Activated T-helper 1 cell treated with Interleukin-2 at 50 U/mL for 16 hours (primary cell): ENCODE measurements around the gene SAMSN1.
"Not testable (repeated sequence)": the region's sequence is repeated elsewhere in the genome, so short reads cannot be mapped to it uniquely, and the experiment has no call there.

Experiments
- DNase-seq: peaks from one replicate; pipeline ENCODE4 v3.0.0-alpha.2; 2020; ENCODE audit warnings: low read depth

The SAMSN1 gene

DNA sequence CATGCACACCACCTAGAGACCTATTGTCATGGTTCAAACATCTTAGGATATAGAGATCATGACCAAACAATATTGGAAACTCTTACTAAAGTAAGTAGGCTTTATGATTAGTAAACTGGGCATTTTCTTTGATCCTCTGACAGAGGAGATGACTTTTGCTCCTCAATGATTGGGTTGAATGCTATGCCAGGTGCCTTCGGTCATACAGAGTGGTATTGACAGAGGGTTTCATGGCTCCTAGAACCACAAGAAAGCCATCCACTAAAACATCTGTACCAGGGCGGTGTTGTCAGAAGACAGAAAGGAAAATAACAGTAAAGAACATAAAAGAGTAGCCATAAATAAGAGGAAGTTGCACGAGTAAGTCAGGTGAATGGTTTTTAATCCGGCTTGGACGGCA lies 20.8 kb upstream of the SAMSN1 start:
- no peak for DNase-seq

DNA sequence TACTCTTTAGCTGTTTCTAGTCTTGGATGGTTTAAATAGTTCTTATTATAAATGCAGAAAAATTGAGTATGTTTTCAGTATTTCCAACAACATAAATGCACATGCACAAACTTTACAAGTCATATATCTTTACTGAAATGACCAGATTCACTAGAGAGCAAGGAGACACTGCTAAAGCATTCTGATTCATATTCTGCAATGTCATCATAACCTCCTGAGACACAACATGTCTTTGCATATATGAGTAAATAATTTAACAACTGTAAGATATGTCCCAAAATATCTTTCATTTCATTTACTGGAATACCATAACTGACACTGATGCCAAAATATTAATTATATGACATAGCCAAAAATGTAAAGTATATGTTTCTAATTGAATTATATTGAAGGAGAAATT lies 16.8 kb upstream of the SAMSN1 start:
- DNase-seq, result no peak

- DNase-seq, result no peak
Observed at GRCh38 chr21:14560555-14560954, 14.4 kb upstream of the SAMSN1 start.

- DNase-seq, result no peak
Observed at GRCh38 chr21:14560139-14560538, 14.0 kb upstream of the SAMSN1 start.

DNA sequence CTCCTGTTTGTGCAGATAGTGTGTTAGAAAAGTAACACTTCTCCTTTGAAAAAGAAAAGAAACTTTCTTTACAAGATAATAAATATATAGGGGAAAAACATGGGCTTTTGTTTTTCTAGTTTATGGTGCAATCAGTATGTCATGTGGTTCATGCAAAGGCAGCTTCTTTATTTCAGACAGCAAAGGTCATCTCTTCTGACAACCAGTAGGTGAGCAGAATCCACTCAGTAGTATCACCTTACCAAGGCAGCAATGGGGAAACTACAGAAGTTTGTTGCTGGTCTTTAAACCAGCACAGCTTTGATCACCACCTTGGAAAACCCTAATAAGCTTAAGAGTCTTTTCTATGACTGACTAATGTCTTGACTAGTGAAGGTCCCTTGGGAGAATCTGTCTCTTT lies 13.0 kb upstream of the SAMSN1 start:
- DNase-seq, result no peak

DNA sequence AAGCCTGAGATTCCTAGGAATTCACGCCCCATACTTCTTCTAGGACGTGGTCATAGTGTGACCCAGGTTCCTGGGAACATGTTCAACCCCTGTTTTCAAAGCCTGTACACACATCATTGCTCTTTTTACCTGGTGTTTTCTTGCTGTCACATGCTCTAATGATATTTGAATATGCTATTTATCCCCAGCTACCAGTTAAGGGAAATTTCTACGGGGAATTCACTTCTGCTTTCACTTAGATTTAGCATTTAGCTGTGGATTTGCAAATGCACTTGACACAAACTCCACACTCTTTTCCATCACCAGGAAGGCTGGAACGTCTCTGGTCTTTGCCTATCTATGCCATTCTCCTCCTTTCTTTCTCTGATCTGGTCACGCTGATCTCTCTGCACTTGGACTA lies 11.3 kb upstream of the SAMSN1 start:
- no peak for DNase-seq

GRCh38 chr21:14554948-14555347 lies 8.8 kb upstream of the SAMSN1 start:
- DNase-seq, result no peak

DNA sequence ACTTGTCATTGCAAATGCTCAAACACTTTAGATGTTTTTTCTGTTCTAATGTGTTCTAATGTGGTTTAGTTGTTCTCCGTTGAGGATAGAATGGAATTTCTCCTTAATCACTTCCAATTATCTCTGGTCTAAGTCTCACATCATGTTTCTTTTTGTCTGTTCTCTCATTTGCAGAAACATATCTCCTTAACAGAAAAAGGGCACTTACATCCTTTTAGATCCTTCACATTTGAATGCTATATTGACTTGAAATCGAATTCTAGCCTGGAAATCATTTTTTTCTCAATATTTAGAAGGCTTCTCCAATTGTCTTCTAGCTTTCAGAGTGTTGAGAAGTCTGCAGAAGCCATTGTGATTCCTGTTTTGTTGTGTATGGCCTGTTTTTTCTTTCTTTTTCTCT lies 7.3 kb upstream of the SAMSN1 start:
- DNase-seq, result no peak

- DNase-seq, result no peak
Observed at GRCh38 chr21:14551741-14552140, 5.6 kb upstream of the SAMSN1 start.

DNA sequence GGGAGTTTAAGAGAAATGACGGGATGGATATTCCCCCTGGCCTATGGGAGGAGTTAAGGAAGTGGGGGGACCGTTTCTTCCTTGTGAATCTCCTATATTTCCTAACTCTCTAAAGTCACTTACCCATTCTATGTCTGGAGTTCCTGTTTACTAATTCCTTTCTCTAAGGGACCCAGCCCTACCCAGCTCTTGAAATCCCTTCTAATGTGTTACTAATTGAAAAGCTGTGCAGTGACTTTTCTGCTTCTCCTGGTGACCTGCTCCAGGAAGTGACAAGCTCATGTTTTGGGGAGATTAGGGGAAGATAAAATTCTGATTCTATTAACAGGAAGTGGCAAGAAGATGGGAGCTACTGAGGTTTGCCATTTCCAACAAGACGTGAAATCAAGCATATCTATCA lies 4.0 kb upstream of the SAMSN1 start:
- no peak for DNase-seq

GRCh38 chr21:14548779-14549178 lies 2.7 kb upstream of the SAMSN1 start:
- no peak for DNase-seq

DNA sequence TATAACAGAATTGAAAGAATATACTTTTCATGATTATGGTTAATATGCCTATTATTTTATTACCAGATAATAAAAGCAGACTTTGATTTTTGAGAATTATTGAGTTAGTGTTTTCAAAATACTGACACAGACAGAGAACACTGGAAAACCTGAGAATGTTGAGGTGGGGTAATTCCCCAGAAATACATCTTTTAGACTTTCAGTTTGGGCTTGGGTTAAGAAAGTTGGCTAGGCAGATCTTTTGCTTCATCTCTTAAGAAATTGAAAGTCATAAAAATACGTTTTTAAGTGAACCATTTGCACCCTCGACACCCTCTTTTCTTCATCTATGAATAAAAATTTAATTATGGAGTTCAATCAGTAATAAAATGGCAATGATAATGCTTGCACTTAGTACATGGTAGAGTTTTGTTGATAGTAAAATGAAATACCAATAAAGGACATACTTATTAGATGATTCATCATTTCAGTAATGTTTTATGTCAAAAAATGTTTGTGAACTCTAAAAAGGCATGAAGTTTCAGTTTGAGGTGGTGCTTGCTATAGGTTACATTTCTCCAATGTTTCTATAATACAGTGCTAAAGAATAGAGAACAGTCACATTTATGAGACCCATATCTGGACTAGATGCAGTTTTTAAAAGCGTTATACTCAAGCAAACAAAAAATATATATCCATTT lies 1.9 kb upstream of the SAMSN1 start:
- DNase-seq, result no peak

- DNase-seq, result not testable (repeated sequence)
Observed at GRCh38 chr21:14546719-14547118, 604 bp upstream of the SAMSN1 start.

- no peak for DNase-seq
Observed at GRCh38 chr21:14543983-14544382, 2.1 kb downstream of the SAMSN1 start.

DNA sequence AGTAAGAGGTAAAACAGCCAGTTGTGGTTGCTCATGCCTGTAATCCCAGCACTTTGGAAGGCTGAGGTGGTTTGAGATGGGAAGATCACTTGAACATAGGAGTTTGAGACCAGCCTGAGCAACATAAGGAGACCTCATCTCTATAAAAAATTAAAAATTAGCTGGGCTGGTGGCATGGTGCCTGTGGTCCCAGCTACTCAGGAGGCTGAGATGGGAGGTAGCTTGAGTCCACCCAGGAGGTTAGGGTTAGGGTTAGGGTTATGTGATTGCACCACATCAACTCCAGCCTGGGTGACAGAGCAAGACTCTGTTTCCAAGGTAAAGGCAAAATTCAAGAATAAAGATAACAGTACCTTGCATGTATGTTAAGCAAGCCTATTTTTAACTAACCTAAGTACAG lies 3.5 kb downstream of the SAMSN1 start:
- no peak for DNase-seq

- no peak for DNase-seq
Observed at GRCh38 chr21:14541841-14542490, 4.1 kb downstream of the SAMSN1 start.

DNA sequence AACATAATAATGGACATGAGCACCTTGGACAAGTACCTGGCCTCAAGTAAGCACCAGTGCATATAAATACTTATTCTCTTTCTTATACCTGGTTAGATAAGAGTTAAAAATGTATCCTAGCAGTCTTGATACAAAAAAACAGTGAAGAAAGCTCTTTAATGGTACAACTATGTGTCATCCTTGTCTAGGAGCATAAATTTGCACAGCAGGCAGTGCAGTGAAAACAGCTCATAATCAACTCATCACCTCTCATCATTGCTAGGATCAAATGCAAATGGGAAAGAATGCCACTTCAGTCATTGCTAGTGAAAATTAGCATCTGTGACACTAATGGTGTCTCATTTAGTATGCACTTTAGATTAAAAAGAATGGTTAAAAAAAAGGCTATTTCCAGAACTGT lies 7.6 kb downstream of the SAMSN1 start:
- no peak for DNase-seq

DNA sequence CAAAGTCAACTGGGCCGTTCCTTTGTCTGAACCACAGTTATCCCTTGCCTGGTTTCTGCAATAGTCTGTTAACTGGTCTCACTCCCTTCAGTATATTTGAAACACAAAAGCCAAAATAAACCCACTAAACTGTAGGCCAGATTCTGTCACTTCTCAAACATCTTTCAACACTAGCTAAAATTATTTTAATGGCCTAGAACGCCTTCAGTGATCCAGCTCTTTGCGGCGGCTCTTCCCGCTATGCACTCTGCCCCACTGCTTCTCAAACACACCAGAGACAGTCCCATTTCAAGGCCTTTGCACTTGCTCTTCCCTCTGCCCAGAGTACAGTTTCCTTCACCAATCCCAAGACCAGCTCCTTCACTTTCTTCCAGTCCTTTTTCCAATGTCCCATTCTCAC lies 9.2 kb downstream of the SAMSN1 start:
- no peak for DNase-seq

- DNase-seq, result no peak
Observed at GRCh38 chr21:14535702-14536101, 10.4 kb downstream of the SAMSN1 start.

GRCh38 chr21:14533499-14534428 lies 12.4 kb downstream of the SAMSN1 start:
- DNase-seq, result no peak

DNA sequence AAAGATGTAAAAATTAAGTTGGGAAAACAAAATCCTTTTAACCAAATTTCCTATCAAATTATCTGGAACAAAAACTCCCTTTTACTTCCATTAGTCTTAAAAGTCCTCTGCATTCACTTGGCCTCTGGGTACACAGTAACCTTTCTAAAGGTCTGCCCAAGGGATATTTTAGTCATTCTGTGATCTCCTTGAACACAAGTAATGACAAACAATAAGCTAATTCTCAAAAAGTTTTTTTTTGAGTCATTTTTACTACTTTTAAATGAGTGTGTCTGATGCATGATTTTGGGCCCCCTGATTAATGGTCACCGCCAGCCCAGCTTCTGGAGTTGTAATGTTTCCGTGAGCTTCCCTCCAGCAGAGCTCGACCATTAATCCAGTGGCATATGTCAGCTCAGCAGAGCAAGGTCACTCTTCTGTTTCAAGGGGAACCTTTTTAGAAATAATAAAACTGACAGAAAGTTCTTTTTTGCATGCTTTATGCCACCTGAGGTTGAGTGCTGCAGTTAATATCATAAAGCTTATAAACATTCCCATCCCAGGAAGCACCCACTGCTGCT lies 14.3 kb downstream of the SAMSN1 start:
- no peak for DNase-seq

GRCh38 chr21:14530592-14530991 lies 15.5 kb downstream of the SAMSN1 start:
- no peak for DNase-seq

DNA sequence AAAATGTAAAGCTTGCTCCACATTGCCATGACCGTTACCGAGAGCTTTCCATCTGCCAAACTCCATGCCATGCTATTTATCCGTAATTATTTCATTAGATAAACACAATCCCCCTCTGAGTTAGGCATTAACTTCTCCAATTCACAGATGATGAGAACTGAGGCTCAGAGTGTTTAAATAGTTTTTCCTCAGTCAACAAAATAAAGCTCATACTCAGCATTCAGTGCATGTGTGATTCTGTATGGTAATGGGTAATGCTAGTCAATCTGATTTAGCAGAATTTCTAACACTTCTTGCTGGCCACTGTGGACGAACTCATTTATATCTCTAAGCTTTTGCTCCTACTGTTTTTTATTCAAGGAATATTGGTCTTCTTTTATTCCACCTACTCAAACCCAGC lies 17.3 kb downstream of the SAMSN1 start:
- DNase-seq, result no peak
